Type B pancreatic cell (in vitro differentiated cells): ENCODE measurements around the gene SLC7A8. TPM values are rescaled to one million over a fixed set of nuclear protein-coding genes. Genes with fewer than 3 reads are reported as not detected.

Experiments used
- DNase-seq: peaks from one replicate; pipeline ENCODE4 v3.0.0; 2021; ENCODE audit warnings: mixed read lengths; ENCODE audit not compliant: unreplicated experiment; ENCODE audit errors: extremely low spot score
- H3K27ac Mint-ChIP-seq: 2 replicates; pipeline ENCODE4 v1.8.0; 2021; ENCODE audit warnings: mild to moderate bottlenecking, mixed read lengths
- H3K27me3 Mint-ChIP-seq: 2 replicates; pipeline ENCODE4 v1.8.0; 2021; ENCODE audit warnings: mixed read lengths
- H3K36me3 Mint-ChIP-seq: 2 replicates; pipeline ENCODE4 v1.8.0; 2021; ENCODE audit warnings: mixed read lengths
- H3K4me1 Mint-ChIP-seq: one replicate; pipeline ENCODE4 v1.8.0; 2021; ENCODE audit warnings: mixed read lengths; ENCODE audit not compliant: unreplicated experiment
- H3K4me3 Mint-ChIP-seq: 2 replicates; pipeline ENCODE4 v1.8.0; 2021; ENCODE audit warnings: mild to moderate bottlenecking, mixed read lengths
- H3K9me3 Mint-ChIP-seq: 2 replicates; pipeline ENCODE4 v1.8.0; 2021; ENCODE audit warnings: mixed read lengths
- total RNA-seq: library from RNA; stranded (reverse); gene quantifications from 2 replicates; pipeline ENCODE4 v1.2.1, GENCODE V29; 2021; ENCODE audit warnings: low replicate concordance
- TF ChIP-seq, protein P1 (sequence below): fragments of 200-600 bp; sonication (generic); conservative IDR thresholded peaks from 2 replicates; pipeline ENCODE4 v1.5.0; 2021; ENCODE audit warnings: antibody characterized with exemption, mild to moderate bottlenecking

SLC7A8 gene
- total RNA-seq, 1 donor from 2014 or later, result 56.1 TPM

- H3K4me3 Mint-ChIP-seq, result no peak overlapping the region
- no peaks in the 10 kb centered on the region for H3K4me1 Mint-ChIP-seq
- H3K27ac Mint-ChIP-seq, result no peak overlapping the region
- DNase-seq, result no peak
- TF ChIP-seq, protein P1, sequence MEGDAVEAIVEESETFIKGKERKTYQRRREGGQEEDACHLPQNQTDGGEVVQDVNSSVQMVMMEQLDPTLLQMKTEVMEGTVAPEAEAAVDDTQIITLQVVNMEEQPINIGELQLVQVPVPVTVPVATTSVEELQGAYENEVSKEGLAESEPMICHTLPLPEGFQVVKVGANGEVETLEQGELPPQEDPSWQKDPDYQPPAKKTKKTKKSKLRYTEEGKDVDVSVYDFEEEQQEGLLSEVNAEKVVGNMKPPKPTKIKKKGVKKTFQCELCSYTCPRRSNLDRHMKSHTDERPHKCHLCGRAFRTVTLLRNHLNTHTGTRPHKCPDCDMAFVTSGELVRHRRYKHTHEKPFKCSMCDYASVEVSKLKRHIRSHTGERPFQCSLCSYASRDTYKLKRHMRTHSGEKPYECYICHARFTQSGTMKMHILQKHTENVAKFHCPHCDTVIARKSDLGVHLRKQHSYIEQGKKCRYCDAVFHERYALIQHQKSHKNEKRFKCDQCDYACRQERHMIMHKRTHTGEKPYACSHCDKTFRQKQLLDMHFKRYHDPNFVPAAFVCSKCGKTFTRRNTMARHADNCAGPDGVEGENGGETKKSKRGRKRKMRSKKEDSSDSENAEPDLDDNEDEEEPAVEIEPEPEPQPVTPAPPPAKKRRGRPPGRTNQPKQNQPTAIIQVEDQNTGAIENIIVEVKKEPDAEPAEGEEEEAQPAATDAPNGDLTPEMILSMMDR, result no peak
- no peaks in the 10 kb centered on the region for H3K27me3 Mint-ChIP-seq
- H3K9me3 Mint-ChIP-seq, result no peaks in the 10 kb centered on the region
- peaks cover 40% of the 10 kb centered on the region for H3K36me3 Mint-ChIP-seq
These were observed 96.9 kb downstream of the SLC7A8 start for GRCh38 chr14:23086565-23086964.

DNA sequence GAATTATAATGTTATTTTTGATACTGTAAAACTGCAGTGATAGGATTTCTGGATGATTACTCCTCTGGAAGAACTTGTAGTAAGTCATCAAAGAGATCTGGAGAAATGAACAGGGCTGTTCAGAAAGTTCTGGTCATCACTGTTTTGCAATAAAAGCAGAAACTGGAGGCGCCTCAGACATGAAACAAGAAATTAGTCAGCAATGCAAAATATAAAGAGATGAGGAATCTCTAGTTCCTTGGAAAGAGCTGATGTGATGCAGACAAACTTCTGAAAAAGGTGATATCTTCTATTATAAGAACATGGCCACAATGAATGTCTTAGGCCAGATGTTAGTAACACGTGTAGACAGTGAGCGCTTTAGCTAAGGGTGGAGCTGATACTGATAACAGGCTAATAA lies 98.0 kb downstream of the SLC7A8 start:
- no peak for DNase-seq
- Mint-ChIP-seq H3K4me3 (no peak overlapping the region), H3K9me3 (no peaks in the 10 kb centered on the region), H3K4me1 (no peaks in the 10 kb centered on the region), H3K36me3 (peaks cover 47% of the 10 kb centered on the region), H3K27me3 (no peaks in the 10 kb centered on the region), H3K27ac (peak overlapping the region; percentile 27)
- TF ChIP-seq, protein P1, result no peak

- DNase-seq, result no peak
- Mint-ChIP-seq H3K27ac (no peak overlapping the region), H3K36me3 (peaks cover 33% of the 10 kb centered on the region), H3K27me3 (no peaks in the 10 kb centered on the region), H3K4me3 (no peak overlapping the region), H3K9me3 (no peaks in the 10 kb centered on the region), H3K4me1 (no peaks in the 10 kb centered on the region)
- TF ChIP-seq, protein P1, result no peak
These were observed 103.0 kb downstream of the SLC7A8 start for GRCh38 chr14:23080474-23080873.

DNA sequence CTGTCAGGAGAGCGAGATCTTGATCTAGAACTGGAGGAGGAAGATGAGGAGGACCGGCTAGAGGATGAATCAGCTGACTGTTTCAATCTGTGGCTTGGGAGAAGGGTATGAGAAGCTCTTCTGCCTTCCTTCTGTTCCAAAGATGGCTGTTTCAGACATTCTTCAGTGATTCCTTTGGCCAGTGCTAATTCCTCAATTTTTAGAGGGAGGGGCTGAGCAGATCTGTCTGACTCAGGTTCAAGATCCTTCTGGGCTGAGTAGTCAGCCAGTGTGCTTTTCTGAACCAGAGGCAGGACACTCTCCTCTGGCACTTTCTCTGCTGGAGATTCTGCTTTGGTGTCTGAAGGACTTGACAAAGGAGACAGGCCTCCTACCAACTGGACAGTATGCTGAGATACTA lies 103.7 kb downstream of the SLC7A8 start:
- H3K4me3 Mint-ChIP-seq, result no peak overlapping the region
- DNase-seq, result no peak
- TF ChIP-seq, protein P1, result no peak
- H3K27me3 Mint-ChIP-seq, result no peaks in the 10 kb centered on the region
- peak overlapping the region; percentile 58 for H3K27ac Mint-ChIP-seq
- H3K36me3 Mint-ChIP-seq, result peaks cover 34% of the 10 kb centered on the region
- H3K4me1 Mint-ChIP-seq, result no peaks in the 10 kb centered on the region
- H3K9me3 Mint-ChIP-seq, result no peaks in the 10 kb centered on the region

DNA sequence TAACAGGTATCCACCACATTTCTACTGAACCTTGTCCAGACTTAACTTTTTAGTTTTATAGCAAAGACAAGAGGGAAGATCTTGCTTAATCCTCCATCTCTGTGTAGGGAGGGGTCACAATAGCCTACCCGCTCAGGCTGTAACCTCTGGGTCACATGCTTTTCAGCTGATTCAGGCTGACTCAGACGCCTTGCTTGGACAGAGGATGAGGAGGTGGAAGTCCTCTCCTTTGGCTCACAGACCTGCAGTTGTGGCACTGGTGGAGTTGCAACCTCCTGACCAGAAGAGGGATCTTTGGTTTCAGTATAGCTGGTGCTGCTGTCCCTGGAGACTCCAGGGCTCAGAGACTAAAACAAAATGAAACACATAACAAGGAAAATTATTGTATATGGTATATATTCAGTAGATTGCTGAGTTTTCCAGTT lies 104.8 kb downstream of the SLC7A8 start:
- no peaks in the 10 kb centered on the region for H3K4me1 Mint-ChIP-seq
- H3K27ac Mint-ChIP-seq, result peak overlapping the region; percentile 58
- TF ChIP-seq, protein P1, result no peak
- H3K4me3 Mint-ChIP-seq, result no peak overlapping the region
- peaks cover 30% of the 10 kb centered on the region for H3K36me3 Mint-ChIP-seq
- DNase-seq, result no peak
- H3K27me3 Mint-ChIP-seq, result no peaks in the 10 kb centered on the region
- H3K9me3 Mint-ChIP-seq, result no peaks in the 10 kb centered on the region

- Mint-ChIP-seq H3K36me3 (peaks cover 30% of the 10 kb centered on the region), H3K9me3 (no peaks in the 10 kb centered on the region), H3K4me3 (no peak overlapping the region), H3K27ac (peak overlapping the region; percentile 58), H3K27me3 (no peaks in the 10 kb centered on the region), H3K4me1 (no peaks in the 10 kb centered on the region)
- no peak for DNase-seq
- TF ChIP-seq, protein P1, result no peak
These were observed 105.5 kb downstream of the SLC7A8 start for GRCh38 chr14:23077962-23078361.
